ENCODE measurements around the gene SNX8. TPM values are rescaled to one million over a fixed set of nuclear protein-coding genes. Genes with fewer than 3 reads are reported as not detected.
"Not testable (repeated sequence)": the region's sequence is repeated elsewhere in the genome, so short reads cannot be mapped to it uniquely, and the experiment has no call there.

Gene SNX8
- total RNA-seq, 2 experiments from 2014 or later, result 25.0 to 27.9 TPM

GRCh38 chr7:2276107-2276506 is 38.1 kb downstream of the SNX8 start:
- H3K4me1 Mint-ChIP-seq, result no peaks in the 10 kb centered on the region
- ATAC-seq (no peak), DNase-seq (no peak)
- H3K27ac Mint-ChIP-seq, result no peak overlapping the region
- CTCF ChIA-PET, result no interaction called here
- H3K4me3 Mint-ChIP-seq, result no peak overlapping the region
- H3K27me3 Mint-ChIP-seq, result no peaks in the 10 kb centered on the region
- H3K9me3 Mint-ChIP-seq (ENCODE audit: low read depth), result no peaks in the 10 kb centered on the region
- no peaks in the 10 kb centered on the region for H3K36me3 Mint-ChIP-seq

DNA sequence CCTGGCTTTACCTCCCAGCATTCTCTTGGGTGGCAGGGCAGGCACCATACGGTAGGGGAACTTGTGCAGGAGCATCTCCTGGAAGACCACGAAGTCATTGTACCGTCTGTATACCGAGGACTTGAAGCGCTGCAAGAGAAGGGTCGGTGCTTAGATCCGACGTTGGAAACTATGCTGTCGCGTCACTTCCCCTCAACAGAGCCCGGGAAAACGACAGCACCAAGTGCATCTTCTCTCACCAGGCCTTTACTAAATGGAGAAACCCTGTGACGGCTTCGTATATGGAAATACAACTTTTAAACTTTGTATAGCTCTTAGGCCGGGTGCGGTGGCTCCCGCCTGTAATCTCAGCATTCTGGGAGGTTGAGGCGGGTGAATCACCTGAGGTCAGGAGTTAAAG is 39.1 kb downstream of the SNX8 start:
- DNase-seq (no peak), ATAC-seq (no peak)
- Mint-ChIP-seq H3K36me3 (no peaks in the 10 kb centered on the region), H3K4me3 (no peak overlapping the region), H3K27ac (no peak overlapping the region), H3K9me3 (ENCODE audit: low read depth) (no peaks in the 10 kb centered on the region), H3K4me1 (no peaks in the 10 kb centered on the region), H3K27me3 (no peaks in the 10 kb centered on the region)
- CTCF ChIA-PET, result no interaction called here

DNA sequence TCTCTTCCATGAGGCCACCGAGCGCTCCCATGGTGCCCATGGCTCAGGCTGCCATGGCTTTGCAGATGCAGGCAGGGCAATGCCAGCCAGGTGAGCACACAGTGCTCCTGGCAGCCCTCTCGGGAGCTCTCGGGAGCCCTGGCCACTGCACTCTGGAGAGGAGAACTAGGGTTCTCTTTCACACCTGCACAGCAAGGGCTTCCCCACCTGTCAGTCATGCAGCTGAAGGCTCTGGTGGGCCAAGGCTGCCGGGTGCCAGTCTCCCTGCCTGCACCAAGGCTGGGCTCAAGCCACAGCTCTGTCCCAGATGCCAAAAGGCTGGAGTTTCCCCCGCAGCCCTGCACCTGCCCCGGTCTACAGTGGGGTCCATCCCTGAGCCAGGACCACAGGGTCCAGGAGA is 39.6 kb downstream of the SNX8 start:
- H3K36me3 Mint-ChIP-seq, result no peaks in the 10 kb centered on the region
- no peaks in the 10 kb centered on the region for H3K9me3 Mint-ChIP-seq (ENCODE audit: low read depth)
- CTCF ChIA-PET, result interaction anchor here (1.1 kb wide), 1 partner anchor 74 kb away, joined by 6 read pairs; no protein-coding TSS in a partner anchor
- no peak overlapping the region for H3K4me3 Mint-ChIP-seq
- DNase-seq (no peak), ATAC-seq (no peak)
- H3K27me3 Mint-ChIP-seq, result no peaks in the 10 kb centered on the region
- no peak overlapping the region for H3K27ac Mint-ChIP-seq
- no peaks in the 10 kb centered on the region for H3K4me1 Mint-ChIP-seq

GRCh38 chr7:2273866-2274265 is 40.4 kb downstream of the SNX8 start:
- Mint-ChIP-seq H3K9me3 (ENCODE audit: low read depth) (no peaks in the 10 kb centered on the region), H3K4me1 (no peaks in the 10 kb centered on the region), H3K27me3 (no peaks in the 10 kb centered on the region), H3K4me3 (no peak overlapping the region), H3K36me3 (no peaks in the 10 kb centered on the region), H3K27ac (no peak overlapping the region)
- DNase-seq, result no peak
- CTCF ChIA-PET, result interaction anchor here (1.1 kb wide), 2 partner anchors 75 to 91 kb away, joined by 3 to 6 read pairs; no protein-coding TSS in a partner anchor
- ATAC-seq, result no peak

GRCh38 chr7:2272031-2272430 is 42.2 kb downstream of the SNX8 start:
- H3K9me3 Mint-ChIP-seq (ENCODE audit: low read depth), result no peaks in the 10 kb centered on the region
- CTCF ChIA-PET, result no interaction called here

DNA sequence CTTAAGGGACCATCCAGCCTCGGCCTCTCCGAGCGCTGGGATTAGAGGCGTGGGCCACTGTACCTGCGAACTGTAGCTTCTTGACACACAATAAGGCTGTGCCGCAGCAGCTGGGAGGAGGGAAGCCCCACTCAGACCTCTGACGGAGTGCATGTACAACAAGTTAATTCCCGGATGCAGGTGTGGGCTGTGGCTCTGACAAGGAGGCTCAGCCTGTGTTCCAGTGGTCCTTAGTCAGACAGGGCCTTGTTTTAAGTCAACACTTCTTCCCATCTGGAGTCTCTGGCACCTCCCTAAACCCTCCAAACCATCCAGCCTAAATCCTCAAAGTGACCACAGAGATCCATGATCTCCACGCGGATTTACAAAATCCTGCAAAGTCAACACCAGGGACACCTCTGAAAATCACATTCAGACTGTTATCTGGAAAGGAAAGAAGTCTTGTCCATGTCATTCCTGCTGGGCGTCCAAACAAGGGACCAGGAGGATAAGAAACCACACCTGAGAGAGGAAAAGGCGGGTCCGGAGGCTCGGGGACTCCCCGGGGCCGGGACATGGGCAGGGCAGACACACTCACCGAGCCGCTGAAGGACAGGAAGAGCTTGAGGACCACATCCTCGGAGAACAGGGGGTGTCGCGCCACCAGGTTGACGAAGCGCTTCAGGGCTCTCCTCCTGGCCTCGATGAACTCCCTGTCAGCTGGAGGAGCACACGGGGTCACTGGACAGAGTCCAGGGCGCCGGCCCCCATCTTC is 42.8 kb downstream of the SNX8 start:
- CTCF ChIA-PET, result no interaction called here
- DNase-seq, result no peak
- Mint-ChIP-seq H3K27me3 (no peaks in the 10 kb centered on the region), H3K36me3 (no peaks in the 10 kb centered on the region), H3K27ac (no peak overlapping the region), H3K4me3 (no peak overlapping the region), H3K9me3 (ENCODE audit: low read depth) (no peaks in the 10 kb centered on the region), H3K4me1 (no peaks in the 10 kb centered on the region)
- ATAC-seq, result no peak

More at GRCh38 chr7:2272031-2272430, 42.2 kb downstream of the SNX8 start:
- DNase-seq (no peak), ATAC-seq (no peak)
- Mint-ChIP-seq H3K4me1 (no peaks in the 10 kb centered on the region), H3K4me3 (no peak overlapping the region), H3K27ac (no peak overlapping the region), H3K36me3 (no peaks in the 10 kb centered on the region), H3K27me3 (no peaks in the 10 kb centered on the region)

DNA sequence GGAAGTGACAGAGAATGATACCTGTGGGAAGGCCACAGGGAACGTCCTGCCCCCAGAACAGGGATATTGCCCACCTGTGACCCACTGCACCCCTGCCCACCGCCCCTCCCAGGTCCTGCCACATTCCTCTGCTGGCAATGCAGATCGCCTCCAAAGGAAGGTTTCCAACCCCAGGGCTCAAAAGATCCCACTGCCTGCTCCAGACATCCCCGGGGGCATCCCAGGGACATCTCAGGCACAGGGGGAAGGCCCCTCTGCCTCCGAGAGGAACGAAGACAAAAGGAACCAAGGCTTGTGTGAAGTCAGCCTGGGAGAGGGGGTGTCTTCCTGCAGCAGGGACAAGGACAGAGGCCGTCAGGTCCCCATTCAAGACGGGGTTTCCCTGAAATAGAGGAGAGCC is 43.7 kb downstream of the SNX8 start:
- H3K27me3 Mint-ChIP-seq, result no peaks in the 10 kb centered on the region
- ATAC-seq, result no peak
- no peak for DNase-seq
- no peak overlapping the region for H3K4me3 Mint-ChIP-seq
- no peak overlapping the region for H3K27ac Mint-ChIP-seq
- CTCF ChIA-PET, result no interaction called here
- no peaks in the 10 kb centered on the region for H3K9me3 Mint-ChIP-seq (ENCODE audit: low read depth)
- H3K4me1 Mint-ChIP-seq, result no peaks in the 10 kb centered on the region
- no peaks in the 10 kb centered on the region for H3K36me3 Mint-ChIP-seq

GRCh38 chr7:2269991-2270460 is 44.2 kb downstream of the SNX8 start:
- H3K4me1 Mint-ChIP-seq, result no peaks in the 10 kb centered on the region
- no peak overlapping the region for H3K27ac Mint-ChIP-seq
- DNase-seq (no peak), ATAC-seq (no peak)
- H3K36me3 Mint-ChIP-seq, result no peaks in the 10 kb centered on the region
- no peak overlapping the region for H3K4me3 Mint-ChIP-seq
- CTCF ChIA-PET, result interaction anchor here (0.7 kb wide), 1 partner anchor 25 kb away, joined by 3 read pairs; no protein-coding TSS in a partner anchor
- no peaks in the 10 kb centered on the region for H3K27me3 Mint-ChIP-seq
- no peaks in the 10 kb centered on the region for H3K9me3 Mint-ChIP-seq (ENCODE audit: low read depth)

GRCh38 chr7:2269089-2269990 is 44.9 kb downstream of the SNX8 start:
- not testable (repeated sequence) for H3K9me3 Mint-ChIP-seq (ENCODE audit: low read depth); DNase-seq; H3K36me3 Mint-ChIP-seq

GRCh38 chr7:2266911-2267310 is 47.3 kb downstream of the SNX8 start:
- no peak overlapping the region for H3K4me3 Mint-ChIP-seq
- no peak for ATAC-seq
- no peaks in the 10 kb centered on the region for H3K36me3 Mint-ChIP-seq
- CTCF ChIA-PET, result no interaction called here
- no peaks in the 10 kb centered on the region for H3K4me1 Mint-ChIP-seq
- no peaks in the 10 kb centered on the region for H3K27me3 Mint-ChIP-seq
- H3K27ac Mint-ChIP-seq, result no peak overlapping the region
- H3K9me3 Mint-ChIP-seq (ENCODE audit: low read depth), result no peaks in the 10 kb centered on the region
- no peak for DNase-seq

More at GRCh38 chr7:2269089-2269990, 44.9 kb downstream of the SNX8 start:
- not testable (repeated sequence) for H3K4me1 Mint-ChIP-seq, H3K27me3 Mint-ChIP-seq, ATAC-seq, H3K27ac Mint-ChIP-seq, H3K4me3 Mint-ChIP-seq
- CTCF ChIA-PET, result interaction anchor here (0.7 kb wide), 1 partner anchor 26 kb away, joined by 3 read pairs; no protein-coding TSS in a partner anchor

- H3K27ac Mint-ChIP-seq, result no peak overlapping the region
- H3K27me3 Mint-ChIP-seq, result peaks cover 4% of the 10 kb centered on the region
- peaks cover 1% of the 10 kb centered on the region for H3K36me3 Mint-ChIP-seq
- DNase-seq, result no peak
- H3K9me3 Mint-ChIP-seq (ENCODE audit: low read depth), result no peaks in the 10 kb centered on the region
- H3K4me3 Mint-ChIP-seq, result no peak overlapping the region
- CTCF ChIA-PET, result no interaction called here
- no peak for ATAC-seq
- H3K4me1 Mint-ChIP-seq, result peaks cover 4% of the 10 kb centered on the region
Observed at GRCh38 chr7:2264158-2264557, 50.1 kb downstream of the SNX8 start.

- H3K9me3 Mint-ChIP-seq (ENCODE audit: low read depth), result no peaks in the 10 kb centered on the region
- CTCF ChIA-PET, result no interaction called here
- ATAC-seq (no peak), DNase-seq (no peak)
- peaks cover 12% of the 10 kb centered on the region for H3K4me1 Mint-ChIP-seq
- no peak overlapping the region for H3K27ac Mint-ChIP-seq
- H3K27me3 Mint-ChIP-seq, result peaks cover 4% of the 10 kb centered on the region
- no peak overlapping the region for H3K4me3 Mint-ChIP-seq
- peaks cover 1% of the 10 kb centered on the region for H3K36me3 Mint-ChIP-seq
Observed at GRCh38 chr7:2263176-2263575, 51.1 kb downstream of the SNX8 start.

GRCh38 chr7:2261611-2262010 is 52.6 kb downstream of the SNX8 start:
- Mint-ChIP-seq H3K27ac (peak overlapping the region; percentile 59), H3K4me3 (no peak overlapping the region), H3K27me3 (peaks cover 4% of the 10 kb centered on the region), H3K9me3 (ENCODE audit: low read depth) (no peaks in the 10 kb centered on the region), H3K4me1 (peaks cover 12% of the 10 kb centered on the region), H3K36me3 (peaks cover 1% of the 10 kb centered on the region)
- CTCF ChIA-PET, result interaction anchor here (1.6 kb wide), 1 partner anchor 13 kb away, joined by 6 read pairs; no protein-coding TSS in a partner anchor
- DNase-seq (no peak), ATAC-seq (no peak)
